GM23338 (cell line): ENCODE results near the gene XRCC5. TPM values are rescaled to one million over a fixed set of nuclear protein-coding genes. Genes with fewer than 3 reads are reported as not detected.

Experiments
- ATAC-seq: fragments of 200-7000 bp; cut with Tn5 transposase; 3 replicates; pipeline ENCODE4 v1.9.1; 2020
- DNase-seq: peaks from one replicate; pipeline ENCODE4 v3.0.0-alpha.2; 2015; ENCODE audit warnings: low spot score
- H2AFZ ChIP-seq: fragments of 200-600 bp; sonication (generic); 2 replicates; pipeline ENCODE4 v1.8.0; 2016; ENCODE audit warnings: antibody characterized with exemption, mild to moderate bottlenecking, moderate library complexity
- H3F3A ChIP-seq: fragments of 200-600 bp; sonication (generic); replicated peaks from 2 replicates; pipeline ENCODE4 v1.8.0; 2017; ENCODE audit warnings: antibody characterized with exemption, mixed run types, low read depth
- H3K27ac ChIP-seq: fragments of 200-600 bp; sonication (generic); 2 replicates; pipeline ENCODE4 v1.6.1; 2016; ENCODE audit warnings: low read depth
- H3K27me3 ChIP-seq: fragments of 200-600 bp; sonication (generic); 2 replicates; pipeline ENCODE4 v1.8.0; 2016; ENCODE audit warnings: mild to moderate bottlenecking, mixed run types, moderate library complexity; ENCODE audit not compliant: insufficient read depth
- H3K36me3 ChIP-seq: fragments of 200-600 bp; sonication (generic); 2 replicates; pipeline ENCODE4 v1.8.0; 2016; ENCODE audit warnings: mild to moderate bottlenecking; ENCODE audit not compliant: insufficient read depth
- H3K4me1 ChIP-seq: fragments of 200-600 bp; sonication (generic); 2 replicates; pipeline ENCODE4 v1.8.0; 2016; ENCODE audit warnings: mild to moderate bottlenecking, moderate library complexity; ENCODE audit not compliant: insufficient read depth
- H3K4me2 ChIP-seq: fragments of 200-600 bp; sonication (generic); 2 replicates; pipeline ENCODE4 v1.7.1; 2017; ENCODE audit warnings: mixed run types
- H3K4me3 ChIP-seq: fragments of 200-600 bp; sonication (generic); 2 replicates; pipeline ENCODE4 v1.6.1; 2016; ENCODE audit warnings: mixed run types
- H3K79me2 ChIP-seq: fragments of 200-600 bp; sonication (generic); replicated peaks from 2 replicates; pipeline ENCODE4 v1.8.0; 2017; ENCODE audit warnings: mild to moderate bottlenecking; ENCODE audit not compliant: insufficient read depth
- H3K9me2 ChIP-seq: fragments of 200-600 bp; sonication (generic); 2 replicates; pipeline ENCODE4 v1.8.0; 2017; ENCODE audit not compliant: insufficient read depth
- H4K20me1 ChIP-seq: fragments of 200-600 bp; sonication (generic); replicated peaks from 2 replicates; pipeline ENCODE4 v1.8.0; 2017; ENCODE audit warnings: mild to moderate bottlenecking; ENCODE audit not compliant: insufficient read depth
- H3K27ac Mint-ChIP-seq: 2 replicates; pipeline ENCODE4 v1.8.0; 2020; ENCODE audit warnings: inconsistent platforms, mild to moderate bottlenecking, moderate library complexity, mixed read lengths
- H3K27me3 Mint-ChIP-seq: 3 replicates; pipeline ENCODE4 v1.8.0; 2022; ENCODE audit warnings: low read depth, mild to moderate bottlenecking, moderate library complexity, mixed read lengths, inconsistent platforms; ENCODE audit not compliant: insufficient read depth, poor library complexity
- H3K36me3 Mint-ChIP-seq: 3 replicates; pipeline ENCODE4 v1.8.0; 2021; ENCODE audit warnings: low read depth, mild to moderate bottlenecking, inconsistent platforms, moderate library complexity, mixed read lengths
- H3K4me1 Mint-ChIP-seq: 3 replicates; pipeline ENCODE4 v1.8.0; 2020; ENCODE audit warnings: mild to moderate bottlenecking, inconsistent platforms, mixed read lengths
- H3K4me3 Mint-ChIP-seq: 3 replicates; pipeline ENCODE4 v1.8.0; 2021; ENCODE audit warnings: moderate library complexity, mild to moderate bottlenecking, inconsistent platforms, mixed read lengths
- H3K9me3 Mint-ChIP-seq: 3 replicates; pipeline ENCODE4 v1.8.0; 2020; ENCODE audit warnings: moderate library complexity, mild to moderate bottlenecking, inconsistent platforms, mixed read lengths
- CREB1 ChIP-seq: fragments of 250-450 bp; sonication (Bioruptor Pico); IDR thresholded peaks from 2 replicates; pipeline ENCODE4 v1.5.0; 2020; ENCODE audit warnings: low read depth, mild to moderate bottlenecking, moderate library complexity
- EZH2 ChIP-seq: fragments of 200-600 bp; sonication (generic); IDR thresholded peaks from one replicate; pipeline ENCODE4 v1.8.0; 2017; ENCODE audit warnings: antibody characterized with exemption, mild to moderate bottlenecking, low read depth; ENCODE audit not compliant: unreplicated experiment
- EZH2phosphoT487 ChIP-seq: fragments of 200-600 bp; sonication (generic); IDR thresholded peaks from one replicate; pipeline ENCODE4 v1.8.1; 2018; ENCODE audit warnings: antibody characterized with exemption; ENCODE audit not compliant: unreplicated experiment
- JUNB ChIP-seq: IDR thresholded peaks from one replicate; pipeline ENCODE4 v1.6.1; 2016; ENCODE audit warnings: antibody characterized with exemption; ENCODE audit not compliant: unreplicated experiment
- NANOG ChIP-seq: IDR thresholded peaks from 2 replicates; pipeline ENCODE4 v1.6.1; 2016; ENCODE audit warnings: antibody characterized with exemption, borderline replicate concordance
- POLR2AphosphoS5 ChIP-seq: IDR thresholded peaks from 2 replicates; pipeline ENCODE4 v1.6.1; 2016; ENCODE audit warnings: antibody characterized with exemption, low read depth
- STAT1 ChIP-seq: IDR thresholded peaks from one replicate; pipeline ENCODE4 v1.6.1; 2016; ENCODE audit warnings: antibody characterized with exemption; ENCODE audit not compliant: unreplicated experiment
- ZNF114 ChIP-seq: fragments of 250-450 bp; sonication (Bioruptor Pico); IDR thresholded peaks from 2 replicates; pipeline ENCODE4 v1.5.0; 2020; ENCODE audit warnings: mild to moderate bottlenecking, moderate library complexity
- ZNF331 ChIP-seq: fragments of 250-450 bp; sonication (Bioruptor Pico); IDR thresholded peaks from 2 replicates; pipeline ENCODE4 v1.5.0; 2020; ENCODE audit warnings: low read depth, mild to moderate bottlenecking, moderate library complexity
- polyA plus RNA-seq: library from polyadenylated mRNA; unstranded; fragments of >200 nt; fragmentation: Nextera tagmentation; extraction: Ambion mirVana; gene quantifications from 2 replicates; pipeline ENCODE4 v1.2.1, GENCODE V29; 2016
- total RNA-seq: library from RNA; depleted of rRNA; stranded (reverse); fragments of >200 nt; shearing (Covaris generic); gene quantifications from 2 replicates; pipeline ENCODE4 v1.2.3, GENCODE V29; 2014
- TF ChIP-seq, protein P1 (sequence below), 2 experiments: fragments of 200-600 bp in 1 of 2; sonication (generic) in 1 of 2; conservative IDR thresholded peaks; 2 replicates each; pipeline versions ENCODE4 v1.5.1 to v1.6.1; 2016 to 2017; ENCODE audit warnings: antibody characterized with exemption in 2 of 2, low read depth in 2 of 2, mild to moderate bottlenecking in 2 of 2, moderate library complexity in 1 of 2
- TF ChIP-seq, protein P2 (sequence below): IDR thresholded peaks from one replicate; pipeline ENCODE4 v1.6.1; 2018; ENCODE audit warnings: antibody characterized with exemption; ENCODE audit not compliant: unreplicated experiment
- TF ChIP-seq, protein P3 (sequence below): IDR thresholded peaks from 2 replicates; pipeline ENCODE4 v1.6.1; 2016; ENCODE audit warnings: antibody characterized with exemption
- TF ChIP-seq, protein P4 (sequence below): fragments of 250-450 bp; sonication (Bioruptor Pico); IDR thresholded peaks from 2 replicates; pipeline ENCODE4 v1.5.0; 2020; ENCODE audit warnings: mild to moderate bottlenecking, moderate library complexity

Gene XRCC5
- total and polyA plus RNA-seq, 2 experiments from 2014 or later, result 499 to 524 TPM

DNA sequence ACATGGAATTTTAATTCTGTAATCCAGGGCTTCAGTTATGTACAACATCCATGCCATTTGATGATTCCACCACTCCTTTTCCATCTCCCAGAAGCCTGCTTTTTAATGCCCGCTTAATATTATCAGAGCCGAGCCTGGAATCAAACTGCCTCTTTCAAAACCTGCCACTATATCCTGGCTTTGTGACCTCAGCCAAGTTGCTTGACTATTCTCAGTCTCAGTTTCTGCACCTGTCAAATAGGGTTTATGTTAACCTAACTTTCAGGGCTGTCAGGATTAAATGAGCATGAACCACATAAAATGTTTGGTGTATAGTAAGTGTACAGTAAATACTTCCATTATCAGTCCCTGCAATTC, 108.7 kb downstream of the XRCC5 start:
- Histone ChIP-seq H3K79me2 (no peaks in the 10 kb centered on the region), H3K27ac (no peak overlapping the region; the same call in 1 of the 2 replicates), H3K36me3 (no peaks in the 10 kb centered on the region; the same call in 1 of the 2 replicates), H3F3A (0 out of 2 replicates have a peak, but pooled peaks cover 2% of the 10 kb centered on the region), H2AFZ (no peak overlapping the region), H4K20me1 (no peaks in the 10 kb centered on the region; the same call in 1 of the 2 replicates), H3K4me3 (no peak overlapping the region), H3K9me2 (no peaks in the 10 kb centered on the region), H3K4me1 (no peaks in the 10 kb centered on the region), H3K4me2 (no peak overlapping the region), H3K27me3 (no peaks in the 10 kb centered on the region)
- no peaks in the 10 kb centered on the region for H3K9me3 Mint-ChIP-seq
- no peak for TF ChIP-seq CREB1 (CRISPR knock-in tag)
- TF ChIP-seq, protein P1, sequence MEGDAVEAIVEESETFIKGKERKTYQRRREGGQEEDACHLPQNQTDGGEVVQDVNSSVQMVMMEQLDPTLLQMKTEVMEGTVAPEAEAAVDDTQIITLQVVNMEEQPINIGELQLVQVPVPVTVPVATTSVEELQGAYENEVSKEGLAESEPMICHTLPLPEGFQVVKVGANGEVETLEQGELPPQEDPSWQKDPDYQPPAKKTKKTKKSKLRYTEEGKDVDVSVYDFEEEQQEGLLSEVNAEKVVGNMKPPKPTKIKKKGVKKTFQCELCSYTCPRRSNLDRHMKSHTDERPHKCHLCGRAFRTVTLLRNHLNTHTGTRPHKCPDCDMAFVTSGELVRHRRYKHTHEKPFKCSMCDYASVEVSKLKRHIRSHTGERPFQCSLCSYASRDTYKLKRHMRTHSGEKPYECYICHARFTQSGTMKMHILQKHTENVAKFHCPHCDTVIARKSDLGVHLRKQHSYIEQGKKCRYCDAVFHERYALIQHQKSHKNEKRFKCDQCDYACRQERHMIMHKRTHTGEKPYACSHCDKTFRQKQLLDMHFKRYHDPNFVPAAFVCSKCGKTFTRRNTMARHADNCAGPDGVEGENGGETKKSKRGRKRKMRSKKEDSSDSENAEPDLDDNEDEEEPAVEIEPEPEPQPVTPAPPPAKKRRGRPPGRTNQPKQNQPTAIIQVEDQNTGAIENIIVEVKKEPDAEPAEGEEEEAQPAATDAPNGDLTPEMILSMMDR (conservative IDR thresholded peaks at IDR 0.05; ENCODE audit: low read depth in 2 of 2), result no peak
- no peak for TF ChIP-seq EZH2
- no peak for TF ChIP-seq JUNB
- TF ChIP-seq, protein P2, sequence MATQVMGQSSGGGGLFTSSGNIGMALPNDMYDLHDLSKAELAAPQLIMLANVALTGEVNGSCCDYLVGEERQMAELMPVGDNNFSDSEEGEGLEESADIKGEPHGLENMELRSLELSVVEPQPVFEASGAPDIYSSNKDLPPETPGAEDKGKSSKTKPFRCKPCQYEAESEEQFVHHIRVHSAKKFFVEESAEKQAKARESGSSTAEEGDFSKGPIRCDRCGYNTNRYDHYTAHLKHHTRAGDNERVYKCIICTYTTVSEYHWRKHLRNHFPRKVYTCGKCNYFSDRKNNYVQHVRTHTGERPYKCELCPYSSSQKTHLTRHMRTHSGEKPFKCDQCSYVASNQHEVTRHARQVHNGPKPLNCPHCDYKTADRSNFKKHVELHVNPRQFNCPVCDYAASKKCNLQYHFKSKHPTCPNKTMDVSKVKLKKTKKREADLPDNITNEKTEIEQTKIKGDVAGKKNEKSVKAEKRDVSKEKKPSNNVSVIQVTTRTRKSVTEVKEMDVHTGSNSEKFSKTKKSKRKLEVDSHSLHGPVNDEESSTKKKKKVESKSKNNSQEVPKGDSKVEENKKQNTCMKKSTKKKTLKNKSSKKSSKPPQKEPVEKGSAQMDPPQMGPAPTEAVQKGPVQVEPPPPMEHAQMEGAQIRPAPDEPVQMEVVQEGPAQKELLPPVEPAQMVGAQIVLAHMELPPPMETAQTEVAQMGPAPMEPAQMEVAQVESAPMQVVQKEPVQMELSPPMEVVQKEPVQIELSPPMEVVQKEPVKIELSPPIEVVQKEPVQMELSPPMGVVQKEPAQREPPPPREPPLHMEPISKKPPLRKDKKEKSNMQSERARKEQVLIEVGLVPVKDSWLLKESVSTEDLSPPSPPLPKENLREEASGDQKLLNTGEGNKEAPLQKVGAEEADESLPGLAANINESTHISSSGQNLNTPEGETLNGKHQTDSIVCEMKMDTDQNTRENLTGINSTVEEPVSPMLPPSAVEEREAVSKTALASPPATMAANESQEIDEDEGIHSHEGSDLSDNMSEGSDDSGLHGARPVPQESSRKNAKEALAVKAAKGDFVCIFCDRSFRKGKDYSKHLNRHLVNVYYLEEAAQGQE, result no peak
- TF ChIP-seq, protein P3, sequence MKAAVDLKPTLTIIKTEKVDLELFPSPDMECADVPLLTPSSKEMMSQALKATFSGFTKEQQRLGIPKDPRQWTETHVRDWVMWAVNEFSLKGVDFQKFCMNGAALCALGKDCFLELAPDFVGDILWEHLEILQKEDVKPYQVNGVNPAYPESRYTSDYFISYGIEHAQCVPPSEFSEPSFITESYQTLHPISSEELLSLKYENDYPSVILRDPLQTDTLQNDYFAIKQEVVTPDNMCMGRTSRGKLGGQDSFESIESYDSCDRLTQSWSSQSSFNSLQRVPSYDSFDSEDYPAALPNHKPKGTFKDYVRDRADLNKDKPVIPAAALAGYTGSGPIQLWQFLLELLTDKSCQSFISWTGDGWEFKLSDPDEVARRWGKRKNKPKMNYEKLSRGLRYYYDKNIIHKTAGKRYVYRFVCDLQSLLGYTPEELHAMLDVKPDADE, result no peak
- TF ChIP-seq ZNF331 (CRISPR knock-in tag), result no peak
- TF ChIP-seq NANOG, result no peak
- TF ChIP-seq, protein P4, sequence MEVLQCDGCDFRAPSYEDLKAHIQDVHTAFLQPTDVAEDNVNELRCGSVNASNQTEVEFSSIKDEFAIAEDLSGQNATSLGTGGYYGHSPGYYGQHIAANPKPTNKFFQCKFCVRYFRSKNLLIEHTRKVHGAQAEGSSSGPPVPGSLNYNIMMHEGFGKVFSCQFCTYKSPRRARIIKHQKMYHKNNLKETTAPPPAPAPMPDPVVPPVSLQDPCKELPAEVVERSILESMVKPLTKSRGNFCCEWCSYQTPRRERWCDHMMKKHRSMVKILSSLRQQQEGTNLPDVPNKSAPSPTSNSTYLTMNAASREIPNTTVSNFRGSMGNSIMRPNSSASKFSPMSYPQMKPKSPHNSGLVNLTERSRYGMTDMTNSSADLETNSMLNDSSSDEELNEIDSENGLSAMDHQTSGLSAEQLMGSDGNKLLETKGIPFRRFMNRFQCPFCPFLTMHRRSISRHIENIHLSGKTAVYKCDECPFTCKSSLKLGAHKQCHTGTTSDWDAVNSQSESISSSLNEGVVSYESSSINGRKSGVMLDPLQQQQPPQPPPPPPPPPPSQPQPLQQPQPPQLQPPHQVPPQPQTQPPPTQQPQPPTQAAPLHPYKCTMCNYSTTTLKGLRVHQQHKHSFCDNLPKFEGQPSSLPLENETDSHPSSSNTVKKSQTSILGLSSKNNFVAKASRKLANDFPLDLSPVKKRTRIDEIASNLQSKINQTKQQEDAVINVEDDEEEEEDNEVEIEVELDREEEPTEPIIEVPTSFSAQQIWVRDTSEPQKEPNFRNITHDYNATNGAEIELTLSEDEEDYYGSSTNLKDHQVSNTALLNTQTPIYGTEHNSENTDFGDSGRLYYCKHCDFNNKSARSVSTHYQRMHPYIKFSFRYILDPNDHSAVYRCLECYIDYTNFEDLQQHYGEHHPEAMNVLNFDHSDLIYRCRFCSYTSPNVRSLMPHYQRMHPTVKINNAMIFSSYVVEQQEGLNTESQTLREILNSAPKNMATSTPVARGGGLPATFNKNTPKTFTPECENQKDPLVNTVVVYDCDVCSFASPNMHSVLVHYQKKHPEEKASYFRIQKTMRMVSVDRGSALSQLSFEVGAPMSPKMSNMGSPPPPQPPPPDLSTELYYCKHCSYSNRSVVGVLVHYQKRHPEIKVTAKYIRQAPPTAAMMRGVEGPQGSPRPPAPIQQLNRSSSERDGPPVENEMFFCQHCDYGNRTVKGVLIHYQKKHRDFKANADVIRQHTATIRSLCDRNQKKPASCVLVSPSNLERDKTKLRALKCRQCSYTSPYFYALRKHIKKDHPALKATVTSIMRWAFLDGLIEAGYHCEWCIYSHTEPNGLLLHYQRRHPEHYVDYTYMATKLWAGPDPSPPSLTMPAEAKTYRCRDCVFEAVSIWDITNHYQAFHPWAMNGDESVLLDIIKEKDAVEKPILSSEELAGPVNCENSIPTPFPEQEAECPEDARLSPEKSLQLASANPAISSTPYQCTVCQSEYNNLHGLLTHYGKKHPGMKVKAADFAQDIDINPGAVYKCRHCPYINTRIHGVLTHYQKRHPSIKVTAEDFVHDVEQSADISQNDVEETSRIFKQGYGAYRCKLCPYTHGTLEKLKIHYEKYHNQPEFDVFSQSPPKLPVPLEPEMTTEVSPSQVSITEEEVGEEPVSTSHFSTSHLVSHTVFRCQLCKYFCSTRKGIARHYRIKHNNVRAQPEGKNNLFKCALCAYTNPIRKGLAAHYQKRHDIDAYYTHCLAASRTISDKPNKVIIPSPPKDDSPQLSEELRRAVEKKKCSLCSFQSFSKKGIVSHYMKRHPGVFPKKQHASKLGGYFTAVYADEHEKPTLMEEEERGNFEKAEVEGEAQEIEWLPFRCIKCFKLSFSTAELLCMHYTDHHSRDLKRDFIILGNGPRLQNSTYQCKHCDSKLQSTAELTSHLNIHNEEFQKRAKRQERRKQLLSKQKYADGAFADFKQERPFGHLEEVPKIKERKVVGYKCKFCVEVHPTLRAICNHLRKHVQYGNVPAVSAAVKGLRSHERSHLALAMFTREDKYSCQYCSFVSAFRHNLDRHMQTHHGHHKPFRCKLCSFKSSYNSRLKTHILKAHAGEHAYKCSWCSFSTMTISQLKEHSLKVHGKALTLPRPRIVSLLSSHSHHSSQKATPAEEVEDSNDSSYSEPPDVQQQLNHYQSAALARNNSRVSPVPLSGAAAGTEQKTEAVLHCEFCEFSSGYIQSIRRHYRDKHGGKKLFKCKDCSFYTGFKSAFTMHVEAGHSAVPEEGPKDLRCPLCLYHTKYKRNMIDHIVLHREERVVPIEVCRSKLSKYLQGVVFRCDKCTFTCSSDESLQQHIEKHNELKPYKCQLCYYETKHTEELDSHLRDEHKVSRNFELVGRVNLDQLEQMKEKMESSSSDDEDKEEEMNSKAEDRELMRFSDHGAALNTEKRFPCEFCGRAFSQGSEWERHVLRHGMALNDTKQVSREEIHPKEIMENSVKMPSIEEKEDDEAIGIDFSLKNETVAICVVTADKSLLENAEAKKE, result no peak
- no peak for TF ChIP-seq STAT1
- no peak for TF ChIP-seq ZNF114 (CRISPR knock-in tag)
- no peak for TF ChIP-seq EZH2phosphoT487
- TF ChIP-seq POLR2AphosphoS5, result no peak
- ATAC-seq, result no peak
- H3K27me3 Mint-ChIP-seq, result no peaks in the 10 kb centered on the region
- DNase-seq, result no peak
- no peaks in the 10 kb centered on the region for H3K36me3 Mint-ChIP-seq
- H3K4me3 Mint-ChIP-seq, result no peak overlapping the region
- H3K4me1 Mint-ChIP-seq, result no peaks in the 10 kb centered on the region
- no peak overlapping the region for H3K27ac Mint-ChIP-seq
